Hindlimb muscle (tissue), 1 donor: ENCODE measurements around the gene SNCB. TPM values are rescaled to one million over a fixed set of nuclear protein-coding genes. Genes with fewer than 3 reads are reported as not detected.

Experiments
- DNase-seq: peaks from one replicate; pipeline ENCODE4 v3.0.0-alpha.2; 2013
- polyA plus RNA-seq: library from polyadenylated mRNA; unstranded; fragments of 120-200 nt; gene quantifications from one replicate; pipeline ENCODE4 v1.2.1, GENCODE V29; 2013; ENCODE audit not compliant: insufficient read length

SNCB gene
- polyA plus RNA-seq, 1 donor = not detected

GRCh38 chr5:176644294-176644693 lies 14.0 kb upstream of the SNCB start:
- DNase-seq = no peak

GRCh38 chr5:176643491-176644219 lies 13.3 kb upstream of the SNCB start:
- DNase-seq = no peak

GRCh38 chr5:176642675-176643490 lies 12.5 kb upstream of the SNCB start:
- no peak for DNase-seq

DNA sequence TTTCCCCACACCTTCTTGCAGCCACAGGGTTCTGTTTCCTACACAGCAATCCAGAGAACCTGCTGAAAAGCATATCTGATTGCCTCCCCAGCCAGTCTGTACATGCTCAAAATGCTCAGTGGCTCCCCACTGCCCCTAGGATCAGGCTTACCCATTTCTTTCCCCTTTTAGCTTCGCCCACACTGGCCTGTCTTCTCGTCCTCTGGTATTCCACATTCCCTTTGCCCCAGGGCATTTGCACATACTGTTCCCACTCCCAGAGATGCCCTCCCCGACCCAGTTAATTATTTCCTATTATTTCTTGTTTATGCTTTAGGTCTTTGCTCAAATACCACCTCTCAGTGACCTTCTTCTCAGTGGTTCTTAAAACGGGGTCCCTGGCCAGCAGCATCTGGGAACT lies 10.3 kb upstream of the SNCB start:
- DNase-seq = no peak

- no peak for DNase-seq
Observed at GRCh38 chr5:176639981-176640380, 9.6 kb upstream of the SNCB start.

GRCh38 chr5:176639208-176639607 lies 8.9 kb upstream of the SNCB start:
- DNase-seq = no peak

DNA sequence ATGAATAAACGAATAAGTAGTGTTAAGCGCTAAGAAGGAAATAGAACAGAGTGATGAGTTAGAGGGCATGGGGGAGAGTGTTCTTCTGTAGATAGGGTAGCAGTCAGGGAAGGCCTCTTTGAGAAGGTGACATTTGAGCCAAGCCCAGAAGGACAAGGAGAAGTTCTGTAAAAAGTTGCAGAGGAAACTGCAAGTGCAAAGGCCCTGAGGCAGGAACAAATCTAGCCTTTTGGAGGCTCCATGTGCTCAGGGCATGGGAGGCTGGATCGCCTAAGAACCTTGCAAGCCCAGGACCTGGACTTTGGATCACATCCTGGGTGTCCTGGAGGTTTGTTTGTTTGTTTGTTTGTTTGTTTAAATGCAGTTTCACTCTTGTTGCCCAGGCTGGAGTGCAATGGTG lies 8.1 kb upstream of the SNCB start:
- no peak for DNase-seq

DNA sequence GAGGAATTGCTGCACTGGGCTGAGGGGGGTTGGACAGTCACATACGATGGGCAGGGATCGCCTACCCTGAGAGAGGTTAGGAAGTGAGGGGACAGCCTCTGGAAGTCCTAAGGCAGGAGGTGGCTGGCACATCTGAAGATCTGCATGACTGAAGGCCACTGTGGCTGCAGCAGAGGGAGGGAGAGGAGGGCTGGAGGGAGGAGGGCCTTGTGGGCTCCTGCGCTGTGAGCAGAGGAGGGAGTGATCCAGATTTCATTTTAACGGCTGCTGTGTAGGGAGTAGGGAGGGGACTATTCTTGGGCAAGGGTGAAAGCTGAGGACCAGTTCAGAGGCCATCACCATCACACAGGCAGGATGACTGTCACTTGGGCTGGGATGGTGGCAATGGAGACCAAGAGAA lies 7.2 kb upstream of the SNCB start:
- no peak for DNase-seq

GRCh38 chr5:176636426-176636825 lies 6.1 kb upstream of the SNCB start:
- DNase-seq = no peak

DNA sequence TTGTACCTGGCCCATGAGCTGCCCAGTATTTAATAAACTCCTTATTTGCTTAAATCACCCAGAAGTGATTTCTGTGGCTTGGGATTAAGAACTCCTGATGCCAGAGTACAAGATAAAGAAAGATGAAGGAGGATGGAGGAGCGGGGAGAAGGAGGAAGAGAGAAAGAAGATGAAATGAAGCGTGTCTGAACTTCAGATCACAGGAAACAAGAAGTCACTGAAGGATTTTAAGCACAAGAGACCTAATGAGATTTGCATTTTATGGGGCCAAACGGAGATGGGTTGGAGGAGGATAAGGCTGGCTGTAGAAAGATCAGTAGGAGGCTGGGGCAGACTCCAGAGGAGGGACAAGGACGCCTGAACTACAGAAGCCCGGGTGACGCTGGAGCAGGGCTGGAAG lies 3.3 kb upstream of the SNCB start:
- DNase-seq = no peak

DNA sequence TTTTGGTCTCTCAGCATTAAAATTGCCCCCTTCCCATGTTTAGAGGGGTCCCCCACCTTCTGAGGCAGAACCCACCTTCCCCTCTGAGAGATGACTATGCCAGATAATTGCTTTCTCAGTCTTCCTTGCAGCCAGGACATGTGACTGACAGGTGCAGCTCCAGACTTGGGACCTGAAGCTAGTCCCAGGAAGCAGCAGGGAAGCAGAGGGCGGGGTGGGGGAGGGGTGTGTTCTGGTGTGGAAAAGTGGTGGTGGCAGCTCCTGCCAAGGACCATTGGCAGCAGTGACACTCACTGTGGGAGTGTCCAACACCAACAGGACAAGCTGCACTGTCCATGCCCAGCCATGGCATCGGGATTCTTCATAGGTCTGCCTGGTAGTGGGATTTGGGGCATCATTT lies 2.4 kb upstream of the SNCB start:
- no peak for DNase-seq

DNA sequence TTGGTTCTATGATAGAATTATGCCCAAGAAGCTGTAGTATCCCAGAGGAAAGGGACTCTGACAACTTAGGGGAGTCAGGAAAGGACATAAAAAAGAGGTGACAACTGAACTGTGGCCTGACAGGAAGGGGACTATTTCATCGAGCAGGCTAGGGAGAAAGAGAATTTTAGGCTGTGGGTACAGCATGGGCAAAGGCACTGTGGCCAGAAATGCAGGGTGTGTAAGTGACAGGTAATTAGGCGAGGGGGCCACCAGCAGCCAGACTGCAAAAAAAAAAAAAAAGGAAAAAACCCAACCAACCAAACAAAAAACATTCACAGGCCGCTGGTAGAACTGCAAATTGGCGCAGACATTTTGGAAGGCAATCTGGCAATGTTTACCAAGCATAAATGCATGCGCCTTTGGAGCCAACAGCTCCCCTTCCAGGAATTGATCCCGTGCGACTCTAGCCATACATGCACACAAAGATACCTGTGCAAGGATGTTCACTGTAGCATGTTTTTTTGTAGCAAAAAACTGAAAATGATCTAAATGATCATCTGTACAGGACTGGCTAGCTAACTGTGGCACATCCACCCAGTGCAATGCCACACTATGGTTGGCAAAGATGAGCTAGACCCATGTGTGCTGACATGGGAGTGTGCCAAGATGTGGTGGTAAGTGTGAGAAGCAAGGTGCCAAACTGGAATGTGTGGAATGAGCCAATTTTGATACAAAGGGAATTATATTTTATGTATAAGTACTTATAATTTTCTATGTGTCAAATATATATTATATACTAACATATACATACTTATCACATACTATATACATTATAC lies 1.3 kb upstream of the SNCB start:
- no peak for DNase-seq

DNA sequence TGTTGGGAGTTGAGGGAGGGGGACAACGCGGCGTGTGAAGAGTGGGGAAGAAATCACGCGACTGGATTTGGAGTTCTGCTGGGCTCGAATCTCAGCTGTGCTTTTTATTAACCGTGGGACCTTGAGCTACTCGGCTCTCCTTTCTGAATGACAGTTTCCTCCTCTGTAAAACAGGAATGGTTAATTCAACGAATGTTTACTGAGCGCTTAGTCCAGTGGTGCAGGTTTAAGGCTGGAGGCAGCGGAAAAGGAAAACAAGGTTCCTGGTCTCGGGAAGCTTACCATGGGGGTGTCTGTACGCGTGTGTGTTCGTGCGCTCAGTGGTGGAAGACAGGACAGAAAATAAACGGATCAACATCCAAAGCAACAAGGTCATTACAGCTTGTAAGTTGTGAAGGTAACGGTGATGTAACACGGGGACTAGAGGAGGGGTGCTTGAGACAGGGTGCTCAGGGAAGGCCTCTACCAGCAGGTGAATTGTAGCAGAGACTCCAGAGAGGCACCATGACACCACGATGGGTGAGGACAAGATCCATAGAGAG lies 418 bp upstream of the SNCB start:
- DNase-seq = no peak

GRCh38 chr5:176629317-176629852 lies 949 bp downstream of the SNCB start:
- DNase-seq = no peak

DNA sequence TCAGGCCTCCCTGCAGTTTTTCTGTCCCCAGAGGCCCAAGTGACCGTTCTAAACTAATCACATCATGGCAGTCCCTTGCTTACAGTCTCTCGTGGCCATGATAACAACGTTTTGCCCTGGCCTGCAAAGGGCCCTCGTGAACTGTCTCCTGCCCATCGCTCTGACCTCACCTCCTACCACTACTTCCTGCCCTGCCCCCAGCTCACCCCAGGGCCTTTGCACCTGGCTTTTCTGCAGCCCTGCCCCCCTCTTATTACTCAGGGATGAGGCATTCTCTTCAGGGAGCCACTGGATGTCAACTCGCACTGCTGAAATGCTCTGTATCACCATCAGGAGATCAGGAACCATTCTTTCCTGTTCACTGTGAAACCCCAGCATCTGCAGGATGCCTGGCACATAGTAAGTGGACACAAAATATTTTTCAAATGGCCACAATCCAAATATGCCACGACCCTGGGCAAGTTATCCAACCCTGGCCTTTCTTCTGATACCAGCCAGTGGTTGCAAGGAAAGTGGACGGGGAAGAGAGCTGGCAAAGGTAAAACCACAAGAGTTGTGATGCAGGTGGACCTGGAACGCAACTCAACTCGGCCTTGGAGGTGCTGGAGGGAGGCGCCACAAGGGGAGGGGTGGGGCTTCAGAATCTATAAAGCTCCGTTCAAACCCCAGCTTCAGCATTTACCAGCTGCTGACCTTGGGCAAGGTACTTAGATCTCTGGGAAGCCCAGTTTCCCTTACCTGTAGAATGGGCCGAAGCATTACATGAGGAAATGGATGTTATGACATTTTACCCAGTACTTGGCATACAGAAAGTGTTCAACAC lies 1.7 kb downstream of the SNCB start:
- no peak for DNase-seq

- DNase-seq = no peak
Observed at GRCh38 chr5:176627582-176627981, 2.8 kb downstream of the SNCB start.

GRCh38 chr5:176626876-176627236 lies 3.5 kb downstream of the SNCB start:
- no peak for DNase-seq

DNA sequence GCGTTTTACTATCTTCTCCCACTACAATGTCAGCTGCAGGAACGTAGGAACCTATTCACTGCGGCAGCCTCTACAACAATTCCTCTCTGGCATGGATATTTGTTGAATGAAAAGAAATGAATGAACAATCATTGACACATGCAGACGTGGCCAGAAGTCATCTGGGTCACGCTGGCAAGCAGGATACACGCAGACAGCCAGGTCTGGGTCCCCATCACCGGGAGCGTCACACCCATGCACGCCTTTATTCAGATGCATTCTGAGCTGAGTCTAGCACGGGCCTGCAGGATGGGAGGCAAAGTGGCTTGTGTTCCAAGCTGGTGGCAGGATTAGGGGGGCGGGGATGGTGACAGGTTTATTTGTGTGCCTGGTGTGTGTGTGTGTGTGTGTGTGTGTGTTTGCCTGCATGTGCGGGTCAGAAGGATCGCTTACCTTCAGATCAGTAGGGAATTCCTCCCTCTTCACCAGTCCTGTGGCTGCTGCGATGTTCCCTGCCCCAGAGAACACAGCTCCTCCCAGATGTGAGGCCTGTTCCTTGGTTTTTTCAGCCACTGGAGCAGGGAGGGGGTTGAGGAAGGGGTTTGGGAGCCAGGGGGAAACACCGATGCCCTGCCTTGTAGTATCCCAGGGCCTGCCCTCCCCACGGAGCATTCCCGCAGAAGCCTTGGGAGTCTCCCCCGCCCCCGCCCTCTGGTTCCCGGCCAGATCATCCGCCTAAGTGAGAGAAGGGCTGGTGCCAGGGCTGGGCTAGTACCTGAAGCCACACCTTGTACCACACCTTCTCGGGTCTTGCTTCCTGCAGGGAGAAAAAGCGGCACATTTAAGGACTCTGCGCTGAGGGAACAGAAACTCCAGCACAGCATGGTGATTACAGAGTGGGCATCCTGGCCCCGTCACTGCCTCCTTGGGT lies 4.1 kb downstream of the SNCB start:
- no peak for DNase-seq

- DNase-seq = no peak
Observed at GRCh38 chr5:176625512-176625911, 4.8 kb downstream of the SNCB start.

DNA sequence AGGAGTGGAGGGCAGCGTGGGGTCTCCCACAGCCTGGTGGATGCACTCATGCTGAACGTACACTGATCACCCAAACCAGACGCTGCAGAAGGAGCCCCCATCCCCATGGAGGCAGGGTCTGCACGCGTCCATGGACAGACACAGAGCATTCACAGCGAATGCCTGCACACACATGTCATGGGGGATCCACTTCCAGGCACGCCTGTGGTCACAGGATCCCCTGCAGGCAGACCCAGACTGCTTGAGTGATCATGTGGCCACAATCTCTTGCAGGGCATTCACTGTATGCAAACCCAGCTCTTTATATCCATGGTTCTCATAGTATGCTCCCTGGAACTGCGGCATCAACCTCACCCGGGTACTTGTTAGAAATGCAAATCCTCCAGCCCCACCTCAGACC lies 5.4 kb downstream of the SNCB start:
- no peak for DNase-seq

GRCh38 chr5:176624142-176624541 lies 6.2 kb downstream of the SNCB start:
- no peak for DNase-seq
